ENCODE data around the gene TMPRSS13.
"Not testable (repeated sequence)": the region's sequence is repeated elsewhere in the genome, so short reads cannot be mapped to it uniquely, and the experiment has no call there.

TMPRSS13 gene

GRCh38 chr11:117931331-117931950 lies 2.2 kb upstream of the TMPRSS13 start:
- DNase-seq (ENCODE audit: insufficient read length, low spot score) (no peak), FAIRE-seq (no peak)

DNA sequence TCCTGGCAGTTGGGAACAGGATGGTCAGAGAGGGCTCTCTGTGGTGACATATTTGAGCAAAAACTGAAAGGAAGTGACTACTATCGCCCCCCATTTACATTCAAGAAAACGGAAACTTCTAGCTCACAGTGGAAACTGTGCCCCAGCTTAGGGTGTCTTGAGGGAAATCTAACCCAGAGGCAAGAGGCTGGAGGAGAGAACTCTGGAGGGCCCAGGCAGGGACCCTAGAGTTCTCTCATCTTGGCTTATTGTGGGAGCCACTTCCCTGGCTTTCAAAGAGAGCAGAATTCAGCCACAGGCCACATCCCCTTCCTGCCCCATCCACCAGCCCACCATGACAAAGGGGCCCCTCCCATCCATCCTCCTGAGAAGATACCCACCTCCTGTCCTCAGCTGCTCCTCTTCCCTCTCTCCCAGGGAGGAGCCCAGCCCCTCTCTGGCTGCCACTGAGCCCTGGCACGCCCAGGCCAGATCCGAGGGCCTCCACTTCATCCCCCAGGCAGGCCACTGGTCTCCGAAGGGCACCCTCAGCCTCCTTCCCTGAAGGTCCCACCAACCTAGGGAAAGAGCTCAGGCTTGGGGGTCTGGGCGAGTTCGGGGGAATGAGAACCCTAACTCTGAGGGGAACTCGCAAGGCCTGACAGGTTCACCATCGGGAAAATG lies 1.6 kb upstream of the TMPRSS13 start:
- FAIRE-seq, result no peak
- DNase-seq (ENCODE audit: insufficient read length, low spot score), result no peak

GRCh38 chr11:117929916-117930570 lies 841 bp upstream of the TMPRSS13 start:
- DNase-seq (ENCODE audit: insufficient read length, low spot score) (no peak), FAIRE-seq (no peak)

- no peak for DNase-seq (ENCODE audit: insufficient read length, low spot score)
- FAIRE-seq, result no peak
Measured at GRCh38 chr11:117928446-117929141, 608 bp downstream of the TMPRSS13 start.

DNA sequence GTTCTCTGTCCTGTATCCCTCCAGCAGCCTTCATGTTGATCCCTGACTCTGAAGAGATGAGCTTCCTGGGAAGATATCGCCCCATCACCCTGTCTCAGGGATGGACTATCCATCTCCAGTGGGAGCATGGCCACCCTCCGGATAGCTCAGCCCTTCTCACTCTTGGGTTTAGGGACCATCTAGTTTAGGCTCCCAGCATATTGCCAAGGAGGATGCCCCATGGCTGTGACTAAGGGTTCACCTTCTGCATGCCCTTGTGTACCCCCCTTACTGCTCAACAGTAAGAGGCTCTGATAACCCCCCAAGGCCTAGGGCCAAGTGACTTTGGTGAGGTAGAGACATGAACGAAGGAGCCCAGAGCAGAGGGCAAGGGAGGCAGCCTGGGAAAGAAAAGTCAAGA lies 1.3 kb downstream of the TMPRSS13 start:
- no peak for DNase-seq (ENCODE audit: insufficient read length, low spot score)
- no peak for FAIRE-seq

DNA sequence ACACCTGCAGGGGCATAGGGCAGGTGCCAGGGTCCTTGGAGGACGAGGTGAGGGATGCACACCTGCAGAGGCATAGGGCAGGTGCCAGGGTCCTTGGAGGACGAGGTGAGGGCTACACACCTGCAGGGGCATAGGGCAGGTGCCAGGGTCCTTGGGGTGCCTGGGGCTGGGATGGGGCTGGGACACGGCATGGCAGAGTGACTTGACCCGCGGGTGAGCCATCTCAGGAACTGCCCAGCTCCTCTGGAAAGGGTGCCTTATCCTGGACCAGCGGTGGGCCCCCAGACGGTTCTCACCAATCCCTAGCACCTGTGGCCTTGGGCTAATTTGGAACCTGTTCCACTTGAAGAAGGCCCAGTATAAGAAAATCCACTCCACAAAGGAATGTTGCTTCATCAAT lies 3.0 kb downstream of the TMPRSS13 start:
- not testable (repeated sequence) for FAIRE-seq; DNase-seq (ENCODE audit: insufficient read length, low spot score)

DNA sequence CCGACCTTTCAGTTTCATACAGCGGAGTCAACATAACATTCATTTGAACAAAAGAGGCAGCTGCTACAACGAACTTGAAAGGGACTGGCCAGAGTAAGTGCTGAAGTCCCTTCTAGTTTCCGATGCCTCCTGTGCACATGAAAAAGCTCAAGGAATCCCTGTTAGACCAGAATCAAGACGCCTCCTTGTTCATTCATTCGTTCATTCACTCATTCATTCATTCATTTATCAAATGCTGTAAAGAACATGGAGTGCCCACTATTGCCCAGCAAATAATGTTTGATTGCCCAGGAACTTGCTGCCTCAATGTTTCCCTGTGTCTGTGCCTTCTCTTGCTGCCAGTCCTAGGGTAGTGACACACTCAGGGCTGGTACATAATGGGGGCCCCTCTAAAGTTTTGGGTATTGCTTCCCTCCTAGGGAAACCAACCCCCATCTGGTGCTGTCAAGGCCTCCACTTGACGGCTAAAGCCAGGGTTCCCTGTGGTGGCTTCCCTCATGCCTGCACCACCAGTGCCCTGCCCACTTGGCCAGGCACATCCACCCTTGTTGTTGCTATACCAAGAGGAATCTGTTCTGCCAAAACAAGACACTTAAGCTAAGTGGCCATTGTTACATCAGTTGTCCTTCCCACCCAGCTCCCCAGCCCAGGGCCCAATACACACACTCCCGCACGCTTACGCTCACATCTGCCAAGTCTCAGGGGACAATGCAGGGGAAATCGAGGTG lies 3.8 kb downstream of the TMPRSS13 start:
- no peak for FAIRE-seq
- DNase-seq (ENCODE audit: insufficient read length, low spot score), result no peak

DNA sequence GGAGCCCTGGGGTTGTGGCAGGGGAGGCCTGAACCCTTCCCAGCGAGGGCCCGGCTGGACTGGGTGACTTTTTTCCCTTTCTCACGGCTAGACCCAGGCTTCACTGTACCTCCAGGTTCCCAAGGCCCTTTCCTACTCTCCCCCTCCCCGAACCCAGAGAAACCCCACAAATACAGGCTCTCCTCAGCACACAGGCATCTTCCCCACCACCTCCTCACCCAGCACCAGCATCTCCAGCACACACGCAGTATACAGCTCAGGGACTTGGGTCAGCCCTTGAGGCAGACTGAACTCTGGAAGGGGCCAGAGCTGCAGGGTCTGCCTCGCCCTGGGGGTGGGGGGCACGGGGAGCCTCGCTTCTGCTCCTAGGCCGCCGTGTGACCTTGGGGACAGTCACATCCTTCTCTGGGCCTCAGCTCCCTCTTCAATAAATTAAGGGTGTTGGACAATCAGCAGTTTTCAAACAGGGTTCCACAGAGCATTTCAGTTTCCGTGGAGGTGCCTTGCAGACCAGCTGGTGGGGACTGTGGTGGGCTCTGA lies 4.5 kb downstream of the TMPRSS13 start:
- no peak for DNase-seq (ENCODE audit: insufficient read length, low spot score)
- FAIRE-seq, result no peak

DNA sequence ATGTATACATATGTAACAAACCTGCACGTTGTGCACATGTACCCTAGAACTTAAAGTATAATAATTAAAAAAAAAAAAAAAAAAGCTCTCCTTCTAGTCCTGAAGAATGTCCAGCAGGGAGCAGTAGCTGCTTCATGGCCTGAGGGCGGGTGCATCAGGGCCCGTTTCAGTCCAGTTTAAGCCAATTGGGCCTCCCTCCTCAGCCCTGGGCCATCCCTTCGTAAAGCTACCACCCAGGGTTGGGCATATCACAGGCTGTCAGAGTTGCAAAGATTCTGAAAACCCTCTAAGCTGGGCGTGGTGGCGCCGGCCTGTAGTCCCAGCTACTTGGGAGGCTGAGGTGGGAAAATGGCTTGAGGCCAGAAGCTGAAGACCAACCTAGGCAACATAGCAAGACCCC lies 5.4 kb downstream of the TMPRSS13 start:
- DNase-seq (ENCODE audit: insufficient read length, low spot score), result no peak
- FAIRE-seq, result no peak

DNA sequence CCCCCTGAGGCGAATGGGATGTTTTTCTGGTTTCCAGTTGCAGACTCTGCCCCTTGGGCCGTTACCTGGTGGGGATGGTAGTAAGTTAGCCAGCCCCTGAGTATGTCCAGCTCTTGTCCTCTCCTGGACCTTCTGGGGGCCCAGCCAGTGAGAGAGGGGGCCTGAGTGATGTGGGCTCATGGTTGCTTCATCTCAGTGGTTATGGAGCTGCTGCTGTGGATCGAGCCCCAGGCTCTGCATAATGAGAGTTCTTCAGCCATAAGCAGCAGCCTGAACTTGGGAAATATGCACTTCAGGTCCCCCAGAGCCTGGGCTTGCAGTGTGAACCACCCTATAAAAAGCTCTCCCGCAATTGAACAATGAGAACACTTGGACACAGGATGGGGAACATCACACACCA lies 5.9 kb downstream of the TMPRSS13 start:
- DNase-seq (ENCODE audit: insufficient read length, low spot score), result no peak
- FAIRE-seq, result no peak

GRCh38 chr11:117921893-117922292 lies 7.3 kb downstream of the TMPRSS13 start:
- no peak for FAIRE-seq
- no peak for DNase-seq (ENCODE audit: insufficient read length, low spot score)

GRCh38 chr11:117921456-117921855 lies 7.7 kb downstream of the TMPRSS13 start:
- FAIRE-seq (no peak), DNase-seq (ENCODE audit: insufficient read length, low spot score) (no peak)

GRCh38 chr11:117919781-117920221 lies 9.4 kb downstream of the TMPRSS13 start:
- DNase-seq (ENCODE audit: insufficient read length, low spot score), result no peak
- no peak for FAIRE-seq

GRCh38 chr11:117919341-117919740 lies 9.9 kb downstream of the TMPRSS13 start:
- no peak for DNase-seq (ENCODE audit: insufficient read length, low spot score)
- FAIRE-seq, result no peak

- DNase-seq (ENCODE audit: insufficient read length, low spot score) (no peak), FAIRE-seq (no peak)
Measured at GRCh38 chr11:117918366-117919255, 10.6 kb downstream of the TMPRSS13 start.

DNA sequence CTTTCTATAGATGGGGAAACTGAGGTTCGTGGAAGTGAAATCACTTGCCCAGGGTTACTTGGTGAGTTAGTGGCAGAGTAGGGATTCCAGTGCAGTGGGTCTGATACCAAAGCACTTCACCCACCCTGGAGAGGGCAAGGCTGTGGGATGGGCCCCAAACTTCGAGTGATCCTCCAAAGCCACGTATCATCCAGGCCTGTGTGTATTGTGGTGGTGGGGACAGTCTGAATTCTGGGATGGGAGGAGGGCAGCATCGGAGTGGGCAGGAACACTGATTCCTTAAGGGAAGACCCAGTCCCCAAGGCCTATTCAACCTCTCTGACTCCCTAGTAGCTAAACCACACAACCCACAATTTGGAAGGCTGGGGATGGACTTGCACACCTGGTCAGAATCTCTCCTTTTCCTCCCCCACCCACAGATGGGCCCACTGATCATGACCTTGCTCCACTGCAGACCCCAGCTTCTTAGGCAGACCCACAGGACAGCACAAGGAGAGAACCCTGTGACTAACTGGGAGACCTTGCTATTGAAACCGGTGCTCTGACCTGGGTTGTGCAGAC lies 11.5 kb downstream of the TMPRSS13 start:
- DNase-seq (ENCODE audit: insufficient read length, low spot score), result no peak
- no peak for FAIRE-seq

- FAIRE-seq, result no peak
Measured at GRCh38 chr11:117916956-117917355, 12.2 kb downstream of the TMPRSS13 start.

DNA sequence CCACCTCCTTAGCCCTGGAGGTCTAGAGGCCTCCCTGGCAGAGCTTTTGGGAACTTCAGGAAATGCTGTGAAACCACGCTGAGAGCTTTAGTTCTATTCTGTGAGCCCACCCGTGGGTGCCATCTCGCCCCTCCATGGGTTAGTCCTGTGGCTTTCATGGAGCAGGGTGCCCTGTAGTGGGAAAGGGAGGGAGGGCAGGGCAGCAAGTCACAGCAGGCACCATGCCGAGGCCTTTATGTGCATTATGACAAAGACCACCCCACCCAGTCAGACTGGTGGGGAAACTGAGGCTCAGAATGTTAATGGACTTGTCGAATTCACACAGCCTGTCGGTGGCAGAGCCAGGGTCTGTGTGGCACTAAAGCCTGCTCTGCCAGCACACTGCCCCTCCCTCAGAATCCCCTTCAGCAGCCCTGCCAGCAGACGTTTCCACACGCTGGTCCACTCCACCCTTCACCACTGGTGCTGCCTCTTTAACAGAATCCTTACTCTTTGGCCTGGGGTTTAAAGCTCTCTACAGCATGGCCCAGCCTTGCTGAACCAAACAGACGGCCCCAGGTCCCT lies 13.4 kb downstream of the TMPRSS13 start:
- no peak for FAIRE-seq
- no peak for DNase-seq (ENCODE audit: insufficient read length, low spot score)

More at GRCh38 chr11:117916956-117917355, 12.2 kb downstream of the TMPRSS13 start:
- no peak for DNase-seq (ENCODE audit: insufficient read length, low spot score)

Data from HTR-8/SVneo (cell line).